Activated CD8-positive, alpha-beta memory T cell treated with anti-CD3 and anti-CD28 coated beads for 48 hours (primary cell): ENCODE measurements around the gene MARF1.
"Not testable (repeated sequence)": the region's sequence is repeated elsewhere in the genome, so short reads cannot be mapped to it uniquely, and the experiment has no call there.

Experiments used
- DNase-seq, 3 experiments: peaks; one replicate each; pipeline ENCODE4 v3.0.0-alpha.2; 2020; ENCODE audit warnings: low read depth in 2 of 3, low spot score in 2 of 3

The MARF1 gene

DNA sequence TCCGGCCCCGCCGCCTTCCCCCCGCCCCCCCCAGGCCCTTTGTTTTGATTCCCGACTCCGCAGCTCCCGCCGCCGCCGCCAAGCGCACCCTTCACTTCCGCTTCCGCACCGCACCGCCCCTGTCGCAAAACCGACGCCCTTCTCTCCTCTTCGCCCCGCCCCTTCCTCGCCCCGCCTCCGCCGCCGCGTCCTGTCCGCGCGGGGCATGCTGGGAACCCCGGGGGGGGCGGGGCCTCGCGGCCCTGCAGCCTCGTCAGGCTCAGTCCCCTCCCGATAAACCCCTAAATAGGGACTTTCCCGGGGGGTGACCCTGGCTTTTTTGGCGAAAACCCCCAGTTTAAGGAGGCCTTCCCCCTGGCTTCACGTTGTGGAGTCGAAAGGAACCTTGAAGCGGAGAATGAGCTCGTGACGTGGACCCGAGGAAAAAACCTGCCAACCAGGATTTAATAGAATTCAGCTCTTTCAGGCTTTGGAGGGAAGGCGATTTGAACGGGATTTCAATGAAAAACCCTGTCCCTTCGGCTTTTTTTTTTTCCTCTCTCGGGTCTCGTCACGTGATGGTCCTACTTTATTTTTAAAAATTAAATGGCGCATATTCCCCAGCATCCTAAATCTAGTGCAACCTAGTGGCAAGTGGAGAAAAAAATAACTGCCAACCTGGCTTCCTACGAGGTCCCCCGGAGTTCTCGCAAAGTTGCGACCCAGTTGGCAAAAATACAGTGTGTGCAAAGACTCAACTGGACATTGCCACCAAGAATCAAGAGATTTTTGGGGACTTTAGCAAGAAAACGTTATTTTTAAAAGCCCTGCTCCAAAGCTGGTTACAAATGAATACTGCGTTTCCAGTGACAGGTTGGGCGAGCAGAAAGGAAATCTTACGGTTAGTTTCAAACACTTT is at the start of gene MARF1:
Gene MARF1 (minus strand): TSS at position 107 of the 898 bp plus-strand sequence. CDS start 3,921 bp downstream, outside the sequence.
- DNase-seq: peak; percentile 98 to 99 (median 99)

DNA sequence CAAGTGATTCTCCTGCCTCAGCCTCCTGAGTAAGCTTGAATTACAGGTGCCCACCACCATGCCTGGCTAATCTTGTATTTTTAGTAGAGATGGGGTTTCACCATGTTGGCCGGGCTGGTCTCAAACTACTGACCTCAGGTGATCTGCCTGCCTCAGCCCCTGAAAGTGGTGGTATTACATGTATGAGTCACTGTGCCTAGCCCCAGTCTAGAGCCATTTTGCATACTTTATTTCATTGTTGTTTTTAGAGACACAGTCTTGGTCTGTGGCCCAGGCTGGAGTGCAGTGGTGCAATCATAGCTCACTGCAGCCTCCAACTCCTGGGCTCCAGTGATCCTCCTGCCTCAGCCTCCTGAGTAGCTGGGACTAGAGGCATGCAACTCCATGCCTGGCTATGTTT is 49.6 kb upstream of the MARF1 start:
- not testable (repeated sequence) for DNase-seq

GRCh38 chr16:15691046-15691445 is 48.1 kb upstream of the MARF1 start:
- no peak for DNase-seq

DNA sequence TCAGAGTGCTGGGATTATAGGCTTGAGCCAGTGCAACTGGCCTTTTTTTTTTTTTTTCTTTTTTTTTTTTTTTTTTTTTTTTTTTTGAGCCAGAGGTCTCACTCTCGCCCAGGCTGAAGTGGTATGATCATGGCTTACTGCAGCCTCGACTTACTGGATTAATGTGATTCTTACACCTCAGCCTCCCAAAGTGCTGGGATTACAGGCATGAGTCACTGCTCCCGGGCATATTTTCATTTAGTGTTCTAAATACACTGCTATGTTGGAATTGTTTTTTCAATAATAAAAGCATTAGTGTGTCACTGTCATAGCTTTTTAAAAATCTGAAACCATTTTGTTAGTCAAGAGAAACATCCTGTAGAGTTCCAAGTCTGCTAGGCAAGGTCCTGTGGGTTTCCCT is 47.3 kb upstream of the MARF1 start:
- no peak for DNase-seq

- DNase-seq: no peak
Observed at GRCh38 chr16:15689290-15689689, 46.3 kb upstream of the MARF1 start.

DNA sequence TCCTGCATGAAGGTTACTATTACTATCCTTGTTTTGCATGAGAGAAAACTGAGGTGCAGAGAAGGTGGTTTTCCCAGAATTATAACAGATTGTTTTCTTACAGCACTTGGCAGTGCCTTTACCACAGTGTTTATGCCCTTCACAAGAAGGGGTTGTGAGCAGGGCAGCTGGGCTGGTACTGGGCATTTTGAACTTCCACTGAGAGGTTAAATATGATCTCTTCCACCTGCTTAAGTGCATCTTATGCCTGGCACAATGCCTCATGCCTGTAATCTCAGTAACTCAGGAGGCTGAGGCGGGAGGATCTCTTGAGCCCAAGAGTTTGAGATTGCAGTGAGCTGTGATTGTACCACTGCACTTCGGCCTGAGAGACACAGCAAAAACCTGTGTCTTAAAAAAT is 43.3 kb upstream of the MARF1 start:
- no peak for DNase-seq

DNA sequence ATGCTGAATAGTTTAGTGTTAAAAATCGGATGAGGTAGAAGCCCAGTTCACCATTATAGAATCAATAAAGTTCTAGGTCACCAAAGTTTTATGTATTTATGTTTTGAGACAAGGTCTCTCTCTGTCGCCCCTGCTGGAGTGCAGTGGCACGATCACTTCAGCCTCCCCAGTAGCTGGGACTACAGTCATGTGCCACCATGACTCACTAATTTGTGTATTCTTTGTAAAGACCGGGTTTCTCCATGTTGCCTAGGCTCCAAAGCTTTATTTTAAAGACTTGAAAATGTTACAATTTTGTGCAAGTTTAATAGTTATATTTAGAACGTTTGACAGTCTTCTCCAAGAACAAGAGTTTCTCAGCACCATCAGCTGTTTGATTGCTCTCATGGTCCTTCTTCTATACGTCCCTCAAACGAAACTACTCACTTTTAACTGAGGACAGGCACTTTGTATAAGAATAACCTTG is 39.2 kb upstream of the MARF1 start:
- DNase-seq: peak in 1 of 3 experiments; percentile 14

DNA sequence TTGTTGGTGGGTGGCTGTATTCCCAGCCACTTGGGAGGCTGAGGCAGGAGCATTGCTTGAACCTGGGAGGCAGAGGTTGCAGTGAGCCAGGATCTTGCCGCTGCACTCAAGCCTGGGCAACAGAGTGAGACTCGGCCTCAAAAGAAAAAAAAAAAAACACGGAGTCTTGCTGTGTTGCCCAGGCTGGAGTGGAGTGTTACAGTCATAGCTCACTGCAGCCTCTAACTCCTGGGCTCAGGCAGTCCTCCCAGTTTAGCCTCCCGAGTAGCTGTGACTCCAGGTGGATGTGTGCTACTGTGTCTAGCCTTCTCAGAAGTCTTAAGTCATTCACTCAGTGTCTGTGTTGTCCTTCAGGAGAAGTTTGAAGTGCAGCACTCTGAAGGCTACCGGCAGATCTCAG is 34.5 kb upstream of the MARF1 start:
- DNase-seq: no peak

DNA sequence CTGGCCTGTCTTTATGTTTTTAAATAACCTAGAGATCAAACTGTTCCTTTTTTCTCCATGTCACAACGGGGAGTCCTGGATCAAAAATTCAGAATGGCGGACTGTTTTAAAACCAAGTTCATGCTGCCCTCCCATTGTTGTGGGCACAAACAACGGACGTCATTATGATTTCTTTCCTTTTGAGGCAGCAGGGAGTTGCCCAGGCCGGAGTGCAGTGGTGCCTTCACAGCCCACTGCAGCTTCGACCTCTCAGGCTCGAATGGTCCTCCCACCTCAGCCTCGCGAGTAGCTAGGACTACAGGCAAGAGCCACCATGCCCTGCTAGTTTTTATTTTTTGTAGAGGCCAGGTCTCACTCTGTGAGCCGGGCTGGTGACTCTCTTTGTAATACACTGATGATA is 33.6 kb upstream of the MARF1 start:
- DNase-seq: no peak

GRCh38 chr16:15674571-15674970 is 31.6 kb upstream of the MARF1 start:
- DNase-seq: no peak

- peak in 2 of 3 experiments; percentile 5 to 8 for DNase-seq
Observed at GRCh38 chr16:15672514-15673167, 29.7 kb upstream of the MARF1 start.

DNA sequence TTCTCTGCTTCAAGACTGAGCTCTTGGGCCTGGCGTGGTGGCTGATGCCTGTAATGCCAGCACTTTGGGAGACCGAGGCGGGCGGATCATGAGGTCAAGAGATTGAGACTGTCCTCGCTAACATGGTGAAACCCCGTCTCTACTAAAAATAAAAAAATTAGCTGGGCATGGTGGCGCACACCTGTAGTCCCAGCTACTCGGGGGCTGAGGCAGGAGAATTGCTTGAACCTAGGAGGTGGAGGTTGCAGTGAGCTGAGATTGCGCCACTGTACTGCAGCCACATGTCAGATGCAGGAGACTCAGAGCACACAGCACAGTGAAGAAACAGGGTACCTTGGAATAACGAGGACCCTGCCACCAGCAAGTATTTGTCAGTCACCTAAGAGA is 29.2 kb upstream of the MARF1 start:
- not testable (repeated sequence) for DNase-seq

GRCh38 chr16:15671530-15672117 is 28.7 kb upstream of the MARF1 start:
- DNase-seq: no peak

GRCh38 chr16:15667091-15667742 is 24.3 kb upstream of the MARF1 start:
- no peak for DNase-seq

DNA sequence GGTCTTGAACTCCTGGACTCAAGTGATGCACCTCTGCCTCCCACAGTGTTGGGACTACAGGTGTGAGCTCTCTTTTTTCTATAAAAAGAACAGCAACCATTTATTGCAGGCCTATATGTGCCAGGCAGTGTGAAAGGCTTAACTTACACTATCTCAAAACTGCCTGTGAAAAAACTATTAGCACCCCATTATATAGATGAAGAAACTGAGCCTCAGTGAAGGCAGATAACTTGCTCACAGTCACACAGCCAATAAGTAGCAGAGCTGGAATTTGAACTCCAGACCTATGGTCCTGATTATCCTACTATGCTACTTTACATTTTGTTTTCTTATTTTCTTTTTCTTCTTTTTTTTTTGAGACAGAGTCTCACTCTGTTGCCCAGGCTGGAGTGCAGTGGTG is 22.2 kb upstream of the MARF1 start:
- no peak for DNase-seq

DNA sequence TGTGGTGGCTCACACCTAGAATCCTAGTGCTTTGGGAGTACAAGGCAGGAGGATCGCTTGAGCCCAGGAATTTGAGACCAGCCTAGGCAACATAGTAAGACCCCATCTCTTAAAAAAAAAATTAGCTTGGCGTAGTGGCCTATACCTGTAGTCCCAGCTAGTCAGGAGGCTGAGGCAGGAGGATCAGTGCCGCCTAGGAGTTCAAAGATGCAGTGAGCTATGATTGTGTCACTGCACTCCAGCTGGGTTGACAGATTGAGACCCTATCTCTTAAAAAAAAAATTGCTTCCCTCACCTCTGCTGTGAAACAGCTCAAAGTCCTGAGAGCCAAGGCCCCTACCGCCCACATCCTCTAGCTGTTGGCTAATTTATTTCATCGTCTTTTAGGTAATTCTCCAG is 17.2 kb upstream of the MARF1 start:
- no peak for DNase-seq

DNA sequence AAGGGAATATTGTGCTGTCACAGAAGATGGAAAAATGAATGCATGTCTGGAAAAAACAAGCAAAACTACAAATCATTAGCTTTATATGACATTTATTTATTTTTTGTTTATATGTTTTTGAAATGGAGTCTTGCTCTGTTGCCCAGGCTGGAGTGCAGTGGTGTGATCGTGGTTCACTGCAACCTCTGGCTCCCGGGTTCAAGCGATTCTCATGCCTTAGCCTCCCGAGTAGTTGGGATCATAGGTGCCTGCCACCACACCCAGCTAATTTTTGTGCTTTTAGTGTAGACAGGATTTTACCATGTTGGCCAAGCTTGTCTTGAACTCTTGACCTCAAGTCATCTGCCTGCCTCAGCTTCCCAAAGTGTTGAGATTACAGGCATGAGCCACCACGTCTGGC is 15.6 kb upstream of the MARF1 start:
- no peak for DNase-seq

DNA sequence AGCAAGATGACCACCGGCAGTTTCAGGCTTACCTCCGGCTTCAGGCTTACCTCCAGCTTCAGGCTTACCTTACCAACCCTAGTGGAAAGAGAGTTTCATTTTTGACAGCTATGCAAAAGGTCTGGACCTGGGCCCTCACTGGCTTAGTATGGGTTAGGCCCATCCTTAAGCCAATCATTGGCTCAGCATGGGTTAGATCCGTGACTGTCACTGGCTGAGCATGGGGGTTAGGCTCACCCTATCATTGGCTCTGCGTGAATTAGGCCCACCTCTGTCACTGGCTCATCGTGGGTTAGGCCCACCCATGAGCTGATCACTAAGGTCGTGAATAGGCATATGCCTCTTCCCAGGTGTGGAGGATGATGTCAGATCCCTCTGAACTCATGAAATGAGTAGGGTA is 15.2 kb upstream of the MARF1 start:
- DNase-seq: no peak

- not testable (repeated sequence) for DNase-seq
Observed at GRCh38 chr16:15655561-15655960, 12.6 kb upstream of the MARF1 start.

GRCh38 chr16:15654591-15654990 is 11.6 kb upstream of the MARF1 start:
- DNase-seq: no peak

GRCh38 chr16:15653227-15653626 is 10.3 kb upstream of the MARF1 start:
- DNase-seq: no peak
